CD4-positive, alpha-beta T cell treated with Interleukin-17A for 1 hour (primary cell): ENCODE results near the gene GALNT16.
A peak's percentile ranks its signal among the peaks of the same experiment; 100 is the strongest.

Experiments used
- DNase-seq: peaks from one replicate; pipeline ENCODE4 v3.0.0-alpha.2; 2020

Gene GALNT16

GRCh38 chr14:69349091-69349777, 89.3 kb downstream of the GALNT16 start:
- no peak for DNase-seq

- DNase-seq = no peak
Measured at GRCh38 chr14:69350892-69351291, 90.9 kb downstream of the GALNT16 start.

- no peak for DNase-seq
Measured at GRCh38 chr14:69351385-69351784, 91.4 kb downstream of the GALNT16 start.

GRCh38 chr14:69351911-69352310, 92.0 kb downstream of the GALNT16 start:
- no peak for DNase-seq

- no peak for DNase-seq
Measured at GRCh38 chr14:69353168-69353567, 93.2 kb downstream of the GALNT16 start.

GRCh38 chr14:69354383-69355153, 94.6 kb downstream of the GALNT16 start:
- peak; percentile 77 for DNase-seq

GRCh38 chr14:69355154-69355597, 95.2 kb downstream of the GALNT16 start:
- no peak for DNase-seq

GRCh38 chr14:69355607-69356281, 95.8 kb downstream of the GALNT16 start:
- no peak for DNase-seq

- DNase-seq = no peak
Measured at GRCh38 chr14:69356903-69357543, 97.1 kb downstream of the GALNT16 start.

- no peak for DNase-seq
Measured at GRCh38 chr14:69357544-69358200, 97.7 kb downstream of the GALNT16 start.

GRCh38 chr14:69358233-69358963, 98.4 kb downstream of the GALNT16 start:
- no peak for DNase-seq

GRCh38 chr14:69358966-69359365, 99.0 kb downstream of the GALNT16 start:
- DNase-seq = no peak

- DNase-seq = no peak
Measured at GRCh38 chr14:69360438-69361108, 100.6 kb downstream of the GALNT16 start.

- no peak for DNase-seq
Measured at GRCh38 chr14:69363055-69363454, 103.1 kb downstream of the GALNT16 start.

GRCh38 chr14:69363964-69364363, 104.0 kb downstream of the GALNT16 start:
- DNase-seq = no peak

GRCh38 chr14:69364378-69364777, 104.4 kb downstream of the GALNT16 start:
- no peak for DNase-seq

- no peak for DNase-seq
Measured at GRCh38 chr14:69366069-69366468, 106.1 kb downstream of the GALNT16 start.

GRCh38 chr14:69366761-69367160, 106.8 kb downstream of the GALNT16 start:
- DNase-seq = no peak

GRCh38 chr14:69368381-69368780, 108.4 kb downstream of the GALNT16 start:
- DNase-seq = no peak

- DNase-seq = no peak
Measured at GRCh38 chr14:69370061-69370460, 110.1 kb downstream of the GALNT16 start.

GRCh38 chr14:69372146-69372545, 112.2 kb downstream of the GALNT16 start:
- DNase-seq = no peak
